Measurements from ENCODE around the gene IPMK. TPM values are rescaled to one million over a fixed set of nuclear protein-coding genes. Genes with fewer than 3 reads are reported as not detected.
"Not testable (repeated sequence)": the region's sequence is repeated elsewhere in the genome, so short reads cannot be mapped to it uniquely, and the experiment has no call there.

IPMK gene
- total and polyA plus RNA-seq, 2 of the 8 experiments (the other 6 are each of a cell fraction or from before 2014, with no cell fraction given): 1.3 to 7.8 TPM

DNA sequence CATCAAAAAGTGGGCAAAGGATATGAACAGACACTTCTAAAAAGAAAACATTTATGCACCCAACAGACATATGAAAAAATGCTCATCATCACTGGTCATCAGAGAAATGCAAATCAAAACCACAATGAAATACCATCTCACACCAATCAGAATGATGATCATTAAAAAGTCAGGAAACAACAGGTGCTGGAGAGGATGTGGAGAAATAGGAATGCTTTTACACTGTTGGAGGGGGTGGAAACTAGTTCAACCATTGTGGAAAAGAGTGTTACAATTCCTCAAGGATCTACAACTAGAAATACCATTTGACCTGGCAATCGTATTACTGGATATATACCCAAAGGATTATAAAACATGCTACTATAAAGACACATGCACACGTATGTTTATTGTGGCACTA, 111.8 kb downstream of the IPMK start:
- H4K8ac ChIP-seq (ENCODE audit: extremely low read depth, insufficient read depth, low read length); H2BK120ac ChIP-seq (replicated peaks; ENCODE audit: low read depth, low read length); H3K9me3 ChIP-seq (ENCODE audit: insufficient read depth in 2 of 2, low read depth in 1 of 2, low read length in 1 of 2); H3K79me1 ChIP-seq (ENCODE audit: low read depth, low read length); H3K27me3 ChIP-seq (replicated peaks in 1 of 4; ENCODE audit: control insufficient read depth in 3 of 4, extremely low read depth in 1 of 4, insufficient read depth in 3 of 4, low read length in 3 of 4); FAIRE-seq; H3K4me3 ChIP-seq (ENCODE audit: extremely low read depth in 1 of 4, insufficient read depth in 2 of 4, low read depth in 3 of 4, low read length in 4 of 4); H2BK5ac ChIP-seq (ENCODE audit: low read depth, low read length); H3K23me2 ChIP-seq (ENCODE audit: low read depth, low read length); H3K4ac ChIP-seq (replicated peaks; ENCODE audit: insufficient read length, low read depth, low read length); H2BK12ac ChIP-seq (ENCODE audit: low read depth, low read length); POLR2A ChIA-PET (ENCODE audit: partially characterized antibody); H3K23ac ChIP-seq (ENCODE audit: insufficient read length); H4K5ac ChIP-seq (ENCODE audit: insufficient read length, low read depth, low read length); H3K27ac ChIP-seq (ENCODE audit: low read depth, low read length); H3K18ac ChIP-seq (ENCODE audit: extremely low read depth, low read length); H3K56ac ChIP-seq (replicated peaks; ENCODE audit: insufficient read length, low read depth, low read length); H2BK15ac ChIP-seq (ENCODE audit: low read length); H4K91ac ChIP-seq (replicated peaks; ENCODE audit: insufficient read length, low read length); H2AFZ ChIP-seq (ENCODE audit: low read length); H3K79me2 ChIP-seq (ENCODE audit: control insufficient read depth in 1 of 2, insufficient read depth in 2 of 2, low read length in 2 of 2); H4K20me1 ChIP-seq (replicated peaks in 1 of 2; ENCODE audit: control insufficient read depth in 1 of 2, insufficient read depth in 2 of 2, low read length in 2 of 2); H3K4me2 ChIP-seq (ENCODE audit: insufficient read depth in 1 of 2, low read depth in 2 of 2, low read length in 2 of 2); H3K14ac ChIP-seq (ENCODE audit: insufficient read length); H3K9ac ChIP-seq (replicated peaks in 1 of 4; ENCODE audit: extremely low read depth in 1 of 4, low read depth in 3 of 4, low read length in 3 of 4); H3K36me3 ChIP-seq (ENCODE audit: control insufficient read depth in 2 of 4, insufficient read depth in 4 of 4, low read length in 3 of 4); DNase-seq (ENCODE audit: low read depth in 1 of 2, low spot score in 2 of 2); H3K4me1 ChIP-seq (replicated peaks in 1 of 4; ENCODE audit: control insufficient read depth in 3 of 4, insufficient read depth in 4 of 4, low read length in 3 of 4); H2AK5ac ChIP-seq (ENCODE audit: low read depth, low read length); H2BK20ac ChIP-seq (ENCODE audit: low read length): not testable (repeated sequence)
- 86% methylated on average over 2 of the region's 2 CpGs; no CpG with 5 or more reads in 1 of the 2 experiments for WGBS, 2 experiments (ENCODE audit: extremely low coverage in 1 of 2, insufficient coverage in 1 of 2, insufficient read length in 1 of 2, insufficient replicate concordance in 2 of 2, low coverage in 1 of 2, low lambda C conversion rate in 2 of 2, missing lambda C conversion rate in 1 of 2)
- CTCF ChIA-PET (ENCODE audit: partially characterized antibody): interaction anchor here (0.6 kb wide), 1 partner anchor 143 kb away, joined by 3 read pairs; no protein-coding TSS in a partner anchor

Measured in H1 (cell line).